GM10847 (cell line): ENCODE measurements around the gene ST3GAL4.

Experiments used
- POLR2A ChIP-seq: IDR thresholded peaks from 2 replicates; pipeline ENCODE4 v1.6.1; 2011; ENCODE audit not compliant: insufficient read length; ENCODE audit errors: extremely low read depth

The ST3GAL4 gene

DNA sequence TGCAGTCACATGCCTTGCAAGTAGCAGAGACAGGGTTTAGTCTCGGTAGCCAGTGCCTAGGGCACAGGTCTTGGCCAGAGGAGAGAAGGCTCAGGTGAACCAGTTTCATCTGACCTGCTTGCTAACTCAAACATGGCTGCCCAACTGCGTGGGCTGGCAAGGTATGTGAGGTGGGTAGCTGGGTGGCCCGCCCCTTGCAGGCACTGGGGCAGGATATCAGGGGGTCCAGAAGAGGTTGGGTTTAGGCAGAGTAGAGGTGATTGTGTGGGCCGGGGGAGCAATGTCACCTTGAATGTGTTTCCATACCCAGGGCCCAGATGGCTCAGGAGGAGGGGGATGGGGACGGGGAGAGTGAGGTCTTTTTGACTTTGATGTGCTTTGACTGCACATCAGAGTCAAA is 37.7 kb downstream of the ST3GAL4 start:
- TF ChIP-seq POLR2A, result no peak

DNA sequence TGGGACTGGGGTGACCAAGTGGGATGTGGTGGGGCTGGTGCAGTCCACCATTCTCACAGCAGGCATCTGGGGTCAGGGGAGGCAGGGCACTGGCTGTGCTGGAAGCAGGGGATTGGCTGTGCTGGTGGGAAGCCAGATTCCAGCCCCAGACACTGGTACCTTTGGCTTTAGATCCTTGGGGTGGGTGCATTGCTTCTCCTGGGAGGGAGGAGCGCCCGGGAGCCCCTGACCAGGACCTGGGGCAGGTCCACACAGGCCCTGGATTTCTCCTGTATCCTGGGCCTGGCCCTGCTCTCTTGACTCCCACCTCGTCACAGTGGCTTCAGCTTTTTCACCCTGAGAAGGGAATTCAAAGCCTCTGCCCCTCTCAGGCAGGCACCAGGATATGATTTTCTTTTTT is 38.5 kb downstream of the ST3GAL4 start:
- no peak for TF ChIP-seq POLR2A

DNA sequence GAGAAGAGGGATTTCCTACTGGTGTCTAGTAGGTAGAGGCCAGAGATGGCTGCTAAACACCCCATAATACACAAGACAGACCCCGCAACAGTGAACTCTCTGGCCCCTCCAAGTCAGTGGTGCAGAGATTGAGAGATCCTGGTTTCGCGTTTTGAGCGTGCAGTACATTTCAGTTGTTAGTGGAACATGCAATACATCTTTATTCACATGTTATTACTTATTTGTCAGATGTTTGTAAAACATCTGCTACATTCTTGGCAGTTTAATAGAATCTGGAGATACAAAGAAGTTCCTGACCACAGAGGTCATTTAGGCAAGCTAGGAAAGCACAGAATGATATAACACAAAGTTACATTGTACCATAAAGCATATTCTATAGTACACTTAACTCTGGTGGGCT is 41.5 kb downstream of the ST3GAL4 start:
- TF ChIP-seq POLR2A, result no peak

DNA sequence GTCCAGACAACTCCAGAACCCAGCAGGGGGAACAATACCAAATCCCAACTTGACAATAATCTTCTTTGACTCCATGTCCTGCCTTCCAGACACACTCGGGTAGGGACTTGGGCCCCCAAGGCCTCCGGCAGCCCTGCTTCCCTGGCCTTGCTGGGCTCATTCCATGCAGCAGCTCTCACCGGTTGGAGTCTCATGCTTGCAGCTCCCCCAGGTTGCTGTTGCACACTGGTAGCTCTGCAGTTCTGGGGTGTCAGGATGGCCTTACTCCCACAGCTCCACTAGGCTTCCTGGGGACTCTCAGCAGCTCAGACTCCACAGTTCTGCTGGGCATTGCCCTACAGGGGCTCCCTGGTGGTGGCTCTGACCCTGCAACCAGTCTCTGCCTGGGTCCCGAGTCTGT is 42.8 kb downstream of the ST3GAL4 start:
- TF ChIP-seq POLR2A, result no peak

DNA sequence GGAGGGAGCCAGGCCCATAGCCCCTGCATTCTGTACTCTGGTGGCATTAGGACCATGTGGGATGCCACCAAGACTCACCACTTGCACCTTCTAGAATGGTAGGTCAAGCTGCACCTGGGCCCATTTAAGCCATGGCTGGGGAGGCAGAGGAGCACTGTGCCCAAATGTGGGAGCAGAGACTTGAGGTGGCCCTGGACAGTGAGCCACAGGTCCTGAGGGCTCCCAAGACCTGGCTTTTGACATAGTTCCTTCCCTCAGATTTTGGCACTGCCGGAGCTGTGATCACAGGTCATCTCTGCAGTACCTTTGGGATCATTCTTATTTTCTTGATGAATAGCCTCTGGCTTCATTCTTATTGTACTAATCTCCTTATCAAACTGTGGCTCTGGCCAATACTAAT is 43.2 kb downstream of the ST3GAL4 start:
- TF ChIP-seq POLR2A, result no peak

DNA sequence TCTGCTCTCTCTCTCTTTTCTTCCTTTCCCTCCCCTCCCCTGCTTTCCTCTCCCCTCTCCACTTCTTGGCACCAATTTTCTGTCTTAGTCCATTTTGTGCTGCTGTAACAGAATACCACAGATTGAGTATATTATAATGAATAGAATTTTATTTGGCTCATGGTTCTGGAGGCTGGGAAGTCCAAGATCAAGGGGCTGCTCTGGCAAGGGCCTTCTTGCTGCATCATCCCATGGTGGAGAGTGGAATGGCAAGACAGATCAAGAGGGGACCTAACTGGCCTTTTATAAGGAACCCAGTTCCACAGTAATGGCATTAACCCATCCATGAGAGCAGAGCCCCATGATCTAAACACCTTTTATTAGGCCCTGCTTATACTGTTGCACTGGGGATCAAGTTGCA is 44.5 kb downstream of the ST3GAL4 start:
- no peak for TF ChIP-seq POLR2A

DNA sequence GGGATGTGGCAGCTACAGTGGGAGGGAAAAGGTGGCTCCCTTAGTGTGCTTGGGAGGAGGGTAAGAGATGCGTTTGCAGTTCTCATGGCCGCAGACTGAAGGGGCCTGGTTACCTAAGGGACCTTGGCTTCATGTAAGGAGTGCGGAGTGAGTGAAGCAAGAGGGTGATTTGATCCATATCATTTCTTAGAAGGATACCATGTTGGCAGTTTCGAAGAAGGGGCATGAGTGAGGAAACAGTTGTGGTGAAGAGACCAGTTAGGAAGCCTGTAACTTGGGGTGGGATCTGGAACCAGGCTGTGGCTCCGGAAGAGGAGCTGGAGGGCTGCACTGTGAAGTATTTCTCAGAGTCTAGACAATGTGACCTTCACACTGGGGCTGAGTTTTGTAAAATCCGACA is 45.0 kb downstream of the ST3GAL4 start:
- no peak for TF ChIP-seq POLR2A

DNA sequence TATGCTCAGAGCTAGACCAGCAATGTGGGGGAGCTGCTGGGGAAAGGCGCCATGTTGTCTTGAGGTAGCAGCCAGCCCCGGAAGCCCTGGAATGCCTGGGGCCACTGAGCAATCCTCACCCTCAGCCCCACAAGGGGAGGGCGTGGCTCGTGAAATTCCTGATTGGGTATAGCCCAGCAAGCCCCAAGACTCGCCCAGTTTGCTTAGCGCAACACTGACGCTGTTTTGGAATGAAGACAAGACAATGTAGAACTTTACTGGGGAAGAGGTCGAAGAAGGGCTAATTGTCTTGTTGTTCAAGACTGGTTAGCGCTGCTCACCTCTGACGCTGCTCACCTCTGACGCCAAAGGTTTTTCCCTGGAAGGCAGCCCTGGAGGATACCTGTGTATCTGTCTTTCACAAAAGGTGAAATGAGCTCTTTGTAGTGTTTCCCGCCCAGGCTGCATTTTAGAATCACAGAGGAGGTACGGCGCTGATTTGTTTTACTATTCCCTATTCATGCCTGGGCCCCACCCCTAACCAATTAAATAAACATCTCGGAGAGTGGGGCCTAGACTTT is 47.6 kb downstream of the ST3GAL4 start:
- no peak for TF ChIP-seq POLR2A

DNA sequence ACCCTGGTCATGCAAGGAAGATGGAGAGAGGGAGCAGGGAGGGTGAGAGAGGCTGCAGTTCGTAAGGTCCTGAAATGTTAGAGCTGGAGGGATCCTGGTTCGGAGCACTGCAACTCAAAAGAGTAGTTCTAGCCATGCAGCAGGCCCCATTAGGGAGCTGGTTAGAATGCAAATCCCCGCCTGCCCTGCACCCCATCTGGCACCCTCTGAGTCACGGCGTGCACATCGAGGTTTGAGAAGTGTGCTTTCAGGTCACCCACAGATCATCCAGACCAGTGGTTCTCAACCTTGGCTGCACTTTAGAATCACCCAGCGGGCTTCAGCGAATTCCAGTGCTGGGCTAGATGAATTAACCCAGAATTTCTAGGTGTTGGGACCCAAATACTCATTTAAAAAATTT is 48.2 kb downstream of the ST3GAL4 start:
- no peak for TF ChIP-seq POLR2A

DNA sequence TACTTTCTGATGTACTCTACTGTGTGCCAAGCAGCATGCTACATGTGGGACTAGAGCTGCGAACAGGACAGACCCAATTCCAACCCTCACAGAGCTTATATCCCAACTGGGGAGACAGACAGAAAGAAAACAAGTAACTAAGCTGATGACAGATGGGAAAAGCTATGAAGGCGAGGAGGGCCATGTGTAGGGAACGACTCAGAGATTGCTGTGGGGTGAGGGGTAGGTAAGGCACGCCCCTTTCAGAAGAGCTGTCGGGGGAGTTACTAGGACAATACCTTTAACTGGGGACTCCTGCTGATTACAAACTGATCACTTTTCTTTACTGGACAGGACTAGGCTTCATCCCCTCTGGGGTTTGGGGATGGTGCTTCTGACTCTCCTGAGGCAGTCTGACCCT is 48.9 kb downstream of the ST3GAL4 start:
- TF ChIP-seq POLR2A, result no peak

DNA sequence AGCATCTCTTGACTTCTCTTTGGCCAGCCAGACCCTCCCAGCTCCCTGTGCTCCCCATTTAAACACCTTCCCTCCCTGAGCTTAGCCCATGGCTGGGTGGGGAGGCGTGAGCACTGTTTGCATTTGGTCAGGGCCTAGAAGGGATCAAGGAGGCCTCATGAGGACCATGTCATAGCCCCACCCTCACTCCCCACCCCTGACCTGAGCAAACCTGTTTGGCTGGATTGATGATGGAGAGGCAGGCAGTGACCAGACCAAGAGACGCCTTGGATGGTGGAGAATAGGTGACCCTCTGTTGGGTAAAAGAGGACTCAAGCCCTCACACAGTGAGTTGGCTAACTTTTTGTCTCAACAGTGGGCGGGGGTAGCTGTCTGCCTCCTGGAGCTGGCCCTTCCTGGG is 49.9 kb downstream of the ST3GAL4 start:
- TF ChIP-seq POLR2A, result no peak

DNA sequence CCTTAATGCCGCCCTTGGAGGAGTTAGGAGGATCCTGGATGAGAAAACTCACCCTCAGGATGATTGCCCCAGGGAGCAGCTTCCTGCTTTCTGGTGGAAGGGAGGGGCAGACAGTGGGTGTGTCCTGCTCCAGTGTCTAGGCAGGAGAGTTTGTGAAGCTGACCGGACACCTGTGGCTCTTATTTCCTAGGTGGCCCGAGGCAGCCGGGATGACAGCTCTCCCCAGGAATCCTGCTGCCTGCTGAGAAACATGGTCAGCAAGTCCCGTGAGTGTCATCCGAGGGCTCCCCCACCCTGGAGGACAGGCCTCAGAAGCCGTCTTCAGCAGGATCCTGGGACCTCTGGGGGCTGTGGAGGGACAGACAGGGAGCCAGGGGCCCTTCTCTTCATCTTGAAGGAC is 50.4 kb downstream of the ST3GAL4 start:
- no peak for TF ChIP-seq POLR2A

DNA sequence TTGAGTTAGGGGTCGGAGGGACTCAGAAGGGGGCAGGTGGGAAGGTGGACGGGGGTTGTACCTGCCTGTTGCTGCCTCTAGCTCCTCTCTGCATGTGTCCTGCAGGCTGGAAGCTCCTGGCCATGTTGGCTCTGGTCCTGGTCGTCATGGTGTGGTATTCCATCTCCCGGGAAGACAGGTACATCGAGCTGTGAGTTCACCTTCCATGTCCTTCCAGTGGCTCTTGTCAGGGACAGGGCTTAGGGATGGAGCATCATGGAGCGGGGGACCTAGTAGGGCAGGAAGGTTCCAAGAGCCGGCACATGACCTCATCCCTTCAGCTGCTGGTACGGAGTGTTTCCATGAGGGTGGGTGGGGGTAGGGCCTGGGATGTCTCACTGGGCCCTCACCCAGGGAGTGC is 50.9 kb downstream of the ST3GAL4 start:
- TF ChIP-seq POLR2A, result no peak

DNA sequence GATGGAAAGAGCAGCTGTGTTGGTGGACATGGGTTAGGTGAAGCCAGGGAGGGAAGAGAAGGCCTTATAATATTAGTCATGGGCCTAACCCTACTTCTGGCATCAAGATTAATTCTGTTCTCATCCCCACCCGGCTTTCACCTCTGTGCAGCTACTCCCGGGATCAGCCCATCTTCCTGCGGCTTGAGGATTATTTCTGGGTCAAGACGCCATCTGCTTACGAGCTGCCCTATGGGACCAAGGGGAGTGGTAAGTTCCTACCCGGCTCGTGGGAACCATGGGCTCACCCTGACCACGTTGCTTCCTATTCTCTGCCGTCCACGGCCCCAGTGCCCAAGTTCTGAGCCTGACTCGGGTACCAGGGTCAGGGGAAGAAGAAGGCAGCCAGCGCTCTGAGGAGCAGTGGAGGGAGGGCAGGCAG is 51.6 kb downstream of the ST3GAL4 start:
- TF ChIP-seq POLR2A, result no peak

DNA sequence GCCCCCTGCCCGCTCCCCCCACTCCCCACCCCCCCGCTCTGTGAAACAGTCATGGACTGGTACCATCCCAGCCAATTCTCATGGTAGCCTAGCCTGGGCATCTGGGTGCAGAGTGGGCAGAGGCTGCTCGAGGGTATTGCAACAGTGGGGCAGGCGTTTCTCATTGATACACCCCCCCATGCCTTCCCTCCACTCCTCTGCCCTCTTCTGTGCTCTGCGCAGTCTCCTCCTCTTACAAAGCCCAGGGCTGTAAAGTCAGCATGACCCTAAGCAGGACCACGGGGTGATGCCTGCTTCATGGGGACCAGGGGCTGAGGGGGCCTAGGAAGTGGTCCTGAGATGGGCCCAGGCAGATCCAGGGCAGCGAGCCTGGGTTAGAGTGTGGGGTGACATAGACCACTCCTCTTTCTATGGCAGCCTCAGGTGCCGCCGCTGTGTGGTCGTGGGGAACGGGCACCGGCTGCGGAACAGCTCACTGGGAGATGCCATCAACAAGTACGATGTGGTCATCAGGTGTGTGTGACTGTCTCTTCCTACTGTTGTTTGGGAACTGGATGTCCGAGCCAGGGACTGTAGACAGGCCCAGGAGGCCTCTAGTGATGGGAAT is 52.3 kb downstream of the ST3GAL4 start:
- TF ChIP-seq POLR2A, result no peak

DNA sequence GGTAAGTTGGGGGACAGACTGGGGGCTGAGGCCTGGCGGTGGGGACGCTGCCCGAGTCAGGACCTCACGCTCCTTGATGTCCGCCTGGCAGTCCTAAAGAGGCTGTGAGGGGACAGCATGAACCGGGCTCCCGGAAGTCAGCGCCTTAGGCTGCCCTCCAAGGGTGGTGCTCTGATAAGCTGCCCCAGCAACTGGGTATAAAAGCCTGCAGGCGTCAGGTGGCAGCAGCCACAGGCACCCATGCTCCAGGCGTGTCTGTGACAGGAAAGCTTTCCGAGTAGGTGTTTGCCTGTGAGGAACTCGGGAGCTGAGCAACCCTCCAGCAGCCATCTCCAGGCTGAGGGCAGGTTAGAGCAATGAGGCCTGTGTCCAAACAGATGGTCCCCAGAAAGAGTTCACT is 53.0 kb downstream of the ST3GAL4 start:
- no peak for TF ChIP-seq POLR2A

DNA sequence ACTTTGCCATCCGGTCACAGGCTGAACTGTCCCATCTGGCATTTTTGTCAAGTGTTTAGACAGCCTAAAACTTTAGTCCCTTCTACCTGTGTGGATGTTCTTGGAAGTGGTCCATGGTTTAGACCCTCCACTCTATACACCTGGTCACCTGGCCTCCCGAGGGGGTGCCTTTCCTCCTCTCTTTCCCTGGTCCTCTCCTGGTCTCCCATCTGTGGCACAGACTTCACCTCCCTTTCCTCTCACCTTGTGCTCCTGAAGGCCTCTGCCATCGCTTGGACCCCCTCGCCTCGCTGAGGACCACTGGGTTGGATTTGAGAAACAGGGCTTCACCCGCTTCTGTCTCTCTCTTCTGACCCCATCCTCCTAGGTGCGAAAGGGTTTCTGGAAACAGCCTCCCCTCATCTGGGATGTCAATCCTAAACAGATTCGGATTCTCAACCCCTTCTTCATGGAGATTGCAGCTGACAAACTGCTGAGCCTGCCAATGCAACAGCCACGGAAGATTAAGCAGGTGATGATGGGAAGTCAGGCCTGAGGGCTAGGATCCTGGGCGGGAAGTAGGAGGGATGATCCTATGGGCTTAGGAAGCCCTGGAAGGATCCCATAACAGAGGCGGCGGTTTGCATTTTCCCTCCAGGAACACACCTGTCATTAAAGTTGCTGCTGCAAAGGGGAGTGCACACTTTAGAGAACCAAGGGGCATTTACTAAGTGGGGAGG is 53.6 kb downstream of the ST3GAL4 start:
- no peak for TF ChIP-seq POLR2A
